GM12878 (cell line): ENCODE data around the gene TLCD5. TPM values are rescaled to one million over a fixed set of nuclear protein-coding genes. Genes with fewer than 3 reads are reported as not detected.

Experiments used
- ATF2 ChIP-seq: IDR thresholded peaks from 2 replicates; pipeline ENCODE4 v1.6.1; 2012; ENCODE audit warnings: low read length, inconsistent platforms
- CEBPZ ChIP-seq: fragments of 150-350 bp; IDR thresholded peaks from 2 replicates; pipeline ENCODE4 v1.6.1; 2016; ENCODE audit warnings: low read depth, low read length
- HCFC1 ChIP-seq: fragments of 150-350 bp; IDR thresholded peaks from 2 replicates; pipeline ENCODE4 v1.6.1; 2014; ENCODE audit warnings: low read length
- RBBP5 ChIP-seq: fragments of 200-600 bp; sonication (generic); conservative IDR thresholded peaks from 2 replicates; pipeline ENCODE4 v1.6.1; 2016
- SMAD1 ChIP-seq: fragments of 450-650 bp; IDR thresholded peaks from 2 replicates; pipeline ENCODE4 v1.6.1; 2018; ENCODE audit warnings: mild to moderate bottlenecking, low read depth; ENCODE audit not compliant: partially characterized antibody
- SMARCA5 ChIP-seq: fragments of 450-650 bp; IDR thresholded peaks from 2 replicates; pipeline ENCODE4 v1.6.1; 2017; ENCODE audit warnings: mild to moderate bottlenecking
- polyA plus RNA-seq, 11 experiments: library from polyadenylated mRNA; depleted of rRNA in 4 of 11; unstranded in 6 of 11; stranded (reverse) in 5 of 11; fragments of >200 nt; fragmentation: Nextera tagmentation in 4 of 11; fragmentation: Illumina TruSeq in 1 of 11; extraction: Ambion mirVana in 4 of 11; extraction: Trizol in 1 of 11; gene quantifications; 1 replicate in 1 of 11; 2 replicates in 10 of 11; pipeline versions ENCODE4 v1.2.1 to v1.2.3, GENCODE V29; 2011 to 2016; ENCODE audit warnings: inconsistent platforms in 2 of 11, missing spikeins in 2 of 11, low read depth in 1 of 11
- small RNA-seq: library from RNA; depleted of rRNA; stranded (forward); fragments of <200 nt; gene quantifications from one replicate; pipeline ENCODE3, GENCODE V24; 2014
- total RNA-seq, 4 experiments: library from RNA; depleted of rRNA in 3 of 4; stranded (reverse); fragments of >200 nt in 3 of 4; fragmentation: Illumina TruSeq in 1 of 4; extraction: Trizol in 1 of 4; gene quantifications; 2 replicates each; pipeline versions ENCODE4 v1.2.1 to v1.2.3, GENCODE V29; 2013 to 2021

TLCD5 gene
- total and polyA plus RNA-seq, 10 of the 15 experiments (the other 5 are each of a cell fraction or from before 2014, with no cell fraction given): 2.4 to 13.3 (median 3.2) TPM

DNA sequence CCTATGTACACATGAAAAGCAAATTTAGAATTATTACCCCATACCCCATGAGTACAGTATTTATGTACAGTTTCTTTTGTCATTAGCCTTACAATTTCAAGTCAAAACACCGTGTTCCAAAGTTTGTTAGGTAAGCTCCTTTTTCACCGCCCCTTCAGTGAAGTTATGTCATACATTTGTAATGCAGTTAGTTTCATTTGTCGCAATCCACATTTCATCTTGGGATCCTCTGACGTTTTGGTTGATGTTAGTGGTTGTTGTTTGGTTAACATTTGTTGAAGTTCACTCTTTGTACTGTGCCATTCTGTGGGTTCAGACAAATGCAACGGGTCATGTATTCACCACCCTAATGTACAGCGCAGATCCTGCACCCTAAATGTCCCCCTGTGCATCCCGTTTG lies 56.3 kb downstream of the TLCD5 start (continued):
- TF ChIP-seq RBBP5 (no peak), SMAD1 (no peak), ATF2 (no peak), CEBPZ (no peak), HCFC1 (no peak), SMARCA5 (no peak)

Small RNA genes within 50 kb of the gene (small RNA-seq; reads per million reads assigned to genes)
- 266 reads per million, percentile 99 among the genes with 10 or more reads in this experiment for gene RF00100

Other genes starting within 250 kb of the TLCD5 start
- not detected in 2 replicates for gene TRIM29, start 187.2 kb upstream of the TLCD5 start, total RNA-seq (2014; rRNA removed)
- gene TRIM29, start 187.2 kb upstream of the TLCD5 start, total RNA-seq (2014; rRNA removed; fragmentation: Illumina TruSeq; extraction: Trizol): not detected in 2 replicates
- not detected in 2 replicates for gene TRIM29, start 187.2 kb upstream of the TLCD5 start, total RNA-seq (2021)
- gene TRIM29, start 187.2 kb upstream of the TLCD5 start, polyA plus RNA-seq (2011; rRNA removed): 0.37 TPM in 1 of 2 replicates, not detected in the other
- gene TRIM29, start 187.2 kb upstream of the TLCD5 start, polyA plus RNA-seq (2014; fragmentation: Illumina TruSeq; extraction: Trizol): 0.10 and 0.76 TPM in 2 replicates
- gene TRIM29, start 187.2 kb upstream of the TLCD5 start, polyA plus RNA-seq (2014; fragmentation: Nextera tagmentation; extraction: Ambion mirVana): not detected
- gene TRIM29, start 187.2 kb upstream of the TLCD5 start, polyA plus RNA-seq (2014; rRNA removed): 0.04 and 0.08 TPM in 2 replicates
- gene TRIM29, start 187.2 kb upstream of the TLCD5 start, polyA plus RNA-seq (2016; fragmentation: Nextera tagmentation; extraction: Ambion mirVana): under 1 TPM; 0.26 to 0.67 TPM
- gene OAF, start 114.3 kb upstream of the TLCD5 start, total RNA-seq (2014; rRNA removed): 1.5 and 1.8 TPM in 2 replicates
- gene OAF, start 114.3 kb upstream of the TLCD5 start, total RNA-seq (2014; rRNA removed; fragmentation: Illumina TruSeq; extraction: Trizol): 0.55 and 1.0 TPM in 2 replicates
- 1.5 and 2.0 TPM in 2 replicates for gene OAF, start 114.3 kb upstream of the TLCD5 start, total RNA-seq (2021)
- gene OAF, start 114.3 kb upstream of the TLCD5 start, polyA plus RNA-seq (2011; rRNA removed): 2.5 and 4.7 TPM in 2 replicates
- 0.51 and 0.55 TPM in 2 replicates for gene OAF, start 114.3 kb upstream of the TLCD5 start, polyA plus RNA-seq (2014; fragmentation: Illumina TruSeq; extraction: Trizol)
- gene OAF, start 114.3 kb upstream of the TLCD5 start, polyA plus RNA-seq (2014; fragmentation: Nextera tagmentation; extraction: Ambion mirVana): under 1 TPM; 0.10 to 0.22 TPM
- gene OAF, start 114.3 kb upstream of the TLCD5 start, polyA plus RNA-seq (2014; rRNA removed): 1.5 and 1.6 TPM in 2 replicates
- 1 to 10 TPM in 1 of 2 experiments, under 1 TPM in 1; 0.24 to 1.1 TPM for gene OAF, start 114.3 kb upstream of the TLCD5 start, polyA plus RNA-seq (2016; fragmentation: Nextera tagmentation; extraction: Ambion mirVana)
- gene POU2F3, start 85.2 kb upstream of the TLCD5 start, total RNA-seq (2014; rRNA removed): 0.11 and 0.16 TPM in 2 replicates
- 0.18 and 0.22 TPM in 2 replicates for gene POU2F3, start 85.2 kb upstream of the TLCD5 start, total RNA-seq (2014; rRNA removed; fragmentation: Illumina TruSeq; extraction: Trizol)
- 0.21 and 0.36 TPM in 2 replicates for gene POU2F3, start 85.2 kb upstream of the TLCD5 start, total RNA-seq (2021)
- gene POU2F3, start 85.2 kb upstream of the TLCD5 start, polyA plus RNA-seq (2011; rRNA removed): 3.5 and 4.4 TPM in 2 replicates
- gene POU2F3, start 85.2 kb upstream of the TLCD5 start, polyA plus RNA-seq (2014; fragmentation: Illumina TruSeq; extraction: Trizol): 0.17 and 0.53 TPM in 2 replicates
- gene POU2F3, start 85.2 kb upstream of the TLCD5 start, polyA plus RNA-seq (2014; fragmentation: Nextera tagmentation; extraction: Ambion mirVana): under 1 TPM; 0.15 to 0.37 TPM
- gene POU2F3, start 85.2 kb upstream of the TLCD5 start, polyA plus RNA-seq (2014; rRNA removed): 0.05 and 0.09 TPM in 2 replicates
- gene POU2F3, start 85.2 kb upstream of the TLCD5 start, polyA plus RNA-seq (2016; fragmentation: Nextera tagmentation; extraction: Ambion mirVana): under 1 TPM; 0.31 to 0.39 TPM
- 24.0 and 28.5 TPM in 2 replicates for gene ARHGEF12, start 11.1 kb downstream of the TLCD5 start, total RNA-seq (2014; rRNA removed)
- gene ARHGEF12, start 11.1 kb downstream of the TLCD5 start, total RNA-seq (2014; rRNA removed; fragmentation: Illumina TruSeq; extraction: Trizol): 39.4 and 39.5 TPM in 2 replicates
- gene ARHGEF12, start 11.1 kb downstream of the TLCD5 start, total RNA-seq (2021): 36.5 and 40.8 TPM in 2 replicates
- gene ARHGEF12, start 11.1 kb downstream of the TLCD5 start, polyA plus RNA-seq (2011; rRNA removed): 23.9 and 28.4 TPM in 2 replicates
- 30.3 and 35.0 TPM in 2 replicates for gene ARHGEF12, start 11.1 kb downstream of the TLCD5 start, polyA plus RNA-seq (2014; fragmentation: Illumina TruSeq; extraction: Trizol)
- gene ARHGEF12, start 11.1 kb downstream of the TLCD5 start, polyA plus RNA-seq (2014; fragmentation: Nextera tagmentation; extraction: Ambion mirVana): 1 to 10 TPM; 2.7 to 3.6 TPM
- gene ARHGEF12, start 11.1 kb downstream of the TLCD5 start, polyA plus RNA-seq (2014; rRNA removed): 15.8 and 17.9 TPM in 2 replicates
- 10 to 100 TPM; 14.8 to 14.9 TPM for gene ARHGEF12, start 11.1 kb downstream of the TLCD5 start, polyA plus RNA-seq (2016; fragmentation: Nextera tagmentation; extraction: Ambion mirVana)
- 0.44 and 0.85 TPM in 2 replicates for gene GRIK4, start 186.4 kb downstream of the TLCD5 start, total RNA-seq (2014; rRNA removed)
- gene GRIK4, start 186.4 kb downstream of the TLCD5 start, total RNA-seq (2014; rRNA removed; fragmentation: Illumina TruSeq; extraction: Trizol): 0.63 and 0.83 TPM in 2 replicates
- gene GRIK4, start 186.4 kb downstream of the TLCD5 start, total RNA-seq (2021): 1.0 and 1.3 TPM in 2 replicates
- 1.6 and 3.6 TPM in 2 replicates for gene GRIK4, start 186.4 kb downstream of the TLCD5 start, polyA plus RNA-seq (2011; rRNA removed)
- gene GRIK4, start 186.4 kb downstream of the TLCD5 start, polyA plus RNA-seq (2014; fragmentation: Illumina TruSeq; extraction: Trizol): 0.48 and 0.88 TPM in 2 replicates
- gene GRIK4, start 186.4 kb downstream of the TLCD5 start, polyA plus RNA-seq (2014; fragmentation: Nextera tagmentation; extraction: Ambion mirVana): under 1 TPM; 0.33 to 0.45 TPM
- 0.77 and 0.78 TPM in 2 replicates for gene GRIK4, start 186.4 kb downstream of the TLCD5 start, polyA plus RNA-seq (2014; rRNA removed)
- gene GRIK4, start 186.4 kb downstream of the TLCD5 start, polyA plus RNA-seq (2016; fragmentation: Nextera tagmentation; extraction: Ambion mirVana): under 1 TPM; 0.55 to 0.66 TPM